IMR-90 (cell line): ENCODE measurements around the gene NR0B2. TPM values are rescaled to one million over a fixed set of nuclear protein-coding genes. Genes with fewer than 3 reads are reported as not detected.

Experiments used
- ATAC-seq: fragments of 200-7000 bp; cut with Tn5 transposase; 2 replicates; pipeline ENCODE4 v1.9.1; 2020; ENCODE audit warnings: low read depth, mild to moderate bottlenecking, moderate library complexity
- BruUV-seq: library from RNA; stranded (reverse); fragments of 400-500 nt; replicated peaks from 2 replicates; lab custom pipeline; 2021; lab: Mats Ljungman, UMichigan
- CTCF ChIA-PET: fragments of 300-600 bp; formaldehyde crosslinking; extraction: SDS; loops from one replicate; lab custom pipeline; 2021; ENCODE audit warnings: antibody characterized with exemption; lab: Yijun Ruan, JAX
- POLR2A ChIA-PET: fragments of 300-600 bp; sonication (Branson Sonifier 250); formaldehyde crosslinking; loops from one replicate; lab custom pipeline; 2022; ENCODE audit warnings: antibody characterized with exemption; ENCODE audit not compliant: unreplicated experiment; lab: Charles Lee
- DNase-seq: peaks from one replicate; pipeline ENCODE4 v3.0.0; 2013
- H2AFZ ChIP-seq: replicated peaks from 2 replicates; pipeline ENCODE3; 2013; ENCODE audit warnings: low read length, mild to moderate bottlenecking; ENCODE audit not compliant: poor library complexity
- H2AK5ac ChIP-seq: 2 replicates; pipeline ENCODE4 v1.6.1; 2013; ENCODE audit warnings: low read depth, low read length, inconsistent platforms
- H2AK9ac ChIP-seq: replicated peaks from 2 replicates; pipeline ENCODE3; 2013; ENCODE audit warnings: mild to moderate bottlenecking, low read depth, low read length, moderate library complexity; ENCODE audit not compliant: poor library complexity
- H2BK120ac ChIP-seq: 2 replicates; pipeline ENCODE4 v1.6.1; 2013; ENCODE audit warnings: low read depth, low read length, inconsistent platforms
- H2BK15ac ChIP-seq: 3 replicates; pipeline ENCODE4 v1.6.1; 2013; ENCODE audit warnings: low read depth, low read length, inconsistent platforms
- H2BK20ac ChIP-seq: 2 replicates; pipeline ENCODE4 v1.6.1; 2013; ENCODE audit warnings: low read depth, mild to moderate bottlenecking, inconsistent platforms, low read length, moderate library complexity
- H2BK5ac ChIP-seq: 2 replicates; pipeline ENCODE4 v1.6.1; 2013; ENCODE audit warnings: mild to moderate bottlenecking, low read depth, low read length, inconsistent platforms; ENCODE audit not compliant: poor library complexity, severe bottlenecking
- H3K14ac ChIP-seq: replicated peaks from 2 replicates; pipeline ENCODE4 v1.6.1; 2013; ENCODE audit warnings: low read depth, low read length, inconsistent platforms
- H3K18ac ChIP-seq: 2 replicates; pipeline ENCODE4 v1.6.1; 2013; ENCODE audit warnings: low read depth, low read length, control low read depth
- H3K23ac ChIP-seq: 2 replicates; pipeline ENCODE4 v1.6.1; 2013; ENCODE audit warnings: low read depth, low read length, inconsistent platforms
- H3K27ac ChIP-seq: 2 replicates; pipeline ENCODE4 v1.5.1; 2013; ENCODE audit warnings: mild to moderate bottlenecking, control low read depth, low read length; ENCODE audit not compliant: insufficient read depth
- H3K27me3 ChIP-seq: 2 replicates; pipeline ENCODE4 v1.6.1; 2013; ENCODE audit warnings: low read length; ENCODE audit not compliant: control insufficient read depth, insufficient read depth
- H3K36me3 ChIP-seq: 2 replicates; pipeline ENCODE4 v1.6.1; 2013; ENCODE audit warnings: low read length, mixed read lengths; ENCODE audit not compliant: control insufficient read depth, insufficient read depth
- H3K4ac ChIP-seq: 2 replicates; pipeline ENCODE4 v1.6.1; 2013; ENCODE audit warnings: low read depth, low read length, inconsistent platforms
- H3K4me1 ChIP-seq: 2 replicates; pipeline ENCODE4 v1.6.1; 2013; ENCODE audit warnings: low read length, mixed read lengths; ENCODE audit not compliant: control insufficient read depth, insufficient read depth
- H3K4me2 ChIP-seq: 2 replicates; pipeline ENCODE4 v1.6.1; 2013; ENCODE audit warnings: low read depth, mild to moderate bottlenecking, control low read depth, low read length, moderate library complexity
- H3K4me3 ChIP-seq: 2 replicates; pipeline ENCODE4 v1.5.1; 2013; ENCODE audit warnings: low read depth, mild to moderate bottlenecking, control low read depth, low read length, moderate library complexity; ENCODE audit not compliant: insufficient read depth
- H3K56ac ChIP-seq: 2 replicates; pipeline ENCODE4 v1.6.1; 2013; ENCODE audit warnings: low read length, inconsistent platforms; ENCODE audit not compliant: insufficient read depth; ENCODE audit errors: extremely low read depth
- H3K79me1 ChIP-seq, 2 experiments: 2 replicates each; pipeline ENCODE4 v1.6.1; 2013; ENCODE audit warnings: low read length in 2 of 2, inconsistent platforms in 1 of 2, low read depth in 1 of 2
- H3K9ac ChIP-seq: 2 replicates; pipeline ENCODE4 v1.6.1; 2013; ENCODE audit warnings: low read depth, low read length, control low read depth
- H3K9me1 ChIP-seq: 2 replicates; pipeline ENCODE4 v1.6.1; 2013; ENCODE audit warnings: low read length, inconsistent platforms; ENCODE audit not compliant: insufficient read depth
- H3K9me3 ChIP-seq: 2 replicates; pipeline ENCODE4 v1.6.1; 2013; ENCODE audit warnings: low read length; ENCODE audit not compliant: control insufficient read depth, insufficient read depth
- H4K20me1 ChIP-seq: 2 replicates; pipeline ENCODE4 v1.6.1; 2013; ENCODE audit warnings: low read length, inconsistent platforms; ENCODE audit not compliant: insufficient read depth
- H4K5ac ChIP-seq: 2 replicates; pipeline ENCODE4 v1.6.1; 2013; ENCODE audit warnings: mild to moderate bottlenecking, low read depth, low read length, control low read depth
- H4K8ac ChIP-seq, 2 experiments: 2 replicates each; pipeline ENCODE4 v1.6.1; 2013; ENCODE audit warnings: low read depth in 2 of 2, low read length in 2 of 2, control low read depth in 1 of 2, inconsistent platforms in 1 of 2
- H4K91ac ChIP-seq: 2 replicates; pipeline ENCODE4 v1.6.1; 2013; ENCODE audit warnings: low read depth, low read length, inconsistent platforms; ENCODE audit not compliant: insufficient read depth
- BHLHE40 ChIP-seq: fragments of 150-350 bp; IDR thresholded peaks from 2 replicates; pipeline ENCODE4 v1.6.1; 2016; ENCODE audit warnings: mild to moderate bottlenecking, low read depth, low read length
- CEBPB ChIP-seq: IDR thresholded peaks from 2 replicates; pipeline ENCODE4 v1.6.1; 2012; ENCODE audit warnings: low read depth, low read length, improper control_type of control experiment
- CHD1 ChIP-seq: IDR thresholded peaks from 2 replicates; pipeline ENCODE4 v1.6.1; 2012; ENCODE audit warnings: low read depth, low read length, improper control_type of control experiment
- FOS ChIP-seq: fragments of 150-350 bp; IDR thresholded peaks from 2 replicates; pipeline ENCODE4 v1.6.1; 2016; ENCODE audit warnings: low read depth, low read length
- MXI1 ChIP-seq: IDR thresholded peaks from 2 replicates; pipeline ENCODE4 v1.6.1; 2012; ENCODE audit warnings: low read depth, mild to moderate bottlenecking, low read length, moderate library complexity, borderline replicate concordance
- NFE2L2 ChIP-seq: fragments of 150-350 bp; IDR thresholded peaks from 2 replicates; pipeline ENCODE4 v1.6.1; 2016; ENCODE audit warnings: low read depth, mild to moderate bottlenecking, low read length
- RAD21 ChIP-seq: IDR thresholded peaks from 2 replicates; pipeline ENCODE4 v1.6.1; 2012; ENCODE audit warnings: low read length, improper control_type of control experiment
- RFX5 ChIP-seq: IDR thresholded peaks from 2 replicates; pipeline ENCODE4 v1.8.0; 2012; ENCODE audit warnings: low read depth, mild to moderate bottlenecking, low read length, moderate library complexity
- SMC3 ChIP-seq: fragments of 150-350 bp; IDR thresholded peaks from 2 replicates; pipeline ENCODE4 v1.6.1; 2016; ENCODE audit warnings: low read depth, mild to moderate bottlenecking, antibody characterized with exemption, low read length, moderate library complexity
- WGBS, 2 experiments: methylation state at CpG; one replicate each; pipeline versions ENCODE4 v1.1.5 to v1.1.7; 2013; ENCODE audit warnings: missing lambda C conversion rate in 2 of 2; ENCODE audit not compliant: insufficient read length in 1 of 2; ENCODE audit errors: extremely low coverage in 2 of 2; 5-methylcytosine and 5-hydroxymethylcytosine counted together
- dilution Hi-C: fragments of 300-500 bp; cut with HindIII; formaldehyde crosslinking; loops from one replicate; pipeline ENCODE4 v1.14.3; 2018; ENCODE audit warnings: low sequenced_read_pairs; ENCODE audit not compliant: unreplicated experiment
- in situ Hi-C: fragments of 300-500 bp; cut with MboI; formaldehyde crosslinking; loops from 3 replicates; pipeline ENCODE4 v1.14.3; 2019; ENCODE audit warnings: low sequenced_read_pairs, inconsistent platforms, mixed read lengths
- intact Hi-C: fragments of 100-400 bp; cut with micrococcal nuclease; formaldehyde crosslinking; loops from 2 replicates; pipeline ENCODE4 v1.10.0; 2022
- polyA plus RNA-seq, 3 experiments: library from polyadenylated mRNA; depleted of rRNA; stranded (reverse); fragments of >200 nt; gene quantifications; 2 replicates each; pipeline ENCODE4 v1.2.3, GENCODE V29; 2012; ENCODE audit warnings: low replicate concordance in 1 of 3
- total RNA-seq: library from RNA; depleted of rRNA; stranded (reverse); fragments of >200 nt; gene quantifications from 2 replicates; pipeline ENCODE4 v1.2.3, GENCODE V29; 2012
- TF ChIP-seq, protein P1 (sequence below): conservative IDR thresholded peaks from 2 replicates; pipeline ENCODE4 v1.5.1; 2012; ENCODE audit warnings: mild to moderate bottlenecking, low read depth, low read length, improper control_type of control experiment

NR0B2 gene
- total and polyA plus RNA-seq, 2 of the 4 experiments (the other 2 are of a cell fraction), result not detected

DNA sequence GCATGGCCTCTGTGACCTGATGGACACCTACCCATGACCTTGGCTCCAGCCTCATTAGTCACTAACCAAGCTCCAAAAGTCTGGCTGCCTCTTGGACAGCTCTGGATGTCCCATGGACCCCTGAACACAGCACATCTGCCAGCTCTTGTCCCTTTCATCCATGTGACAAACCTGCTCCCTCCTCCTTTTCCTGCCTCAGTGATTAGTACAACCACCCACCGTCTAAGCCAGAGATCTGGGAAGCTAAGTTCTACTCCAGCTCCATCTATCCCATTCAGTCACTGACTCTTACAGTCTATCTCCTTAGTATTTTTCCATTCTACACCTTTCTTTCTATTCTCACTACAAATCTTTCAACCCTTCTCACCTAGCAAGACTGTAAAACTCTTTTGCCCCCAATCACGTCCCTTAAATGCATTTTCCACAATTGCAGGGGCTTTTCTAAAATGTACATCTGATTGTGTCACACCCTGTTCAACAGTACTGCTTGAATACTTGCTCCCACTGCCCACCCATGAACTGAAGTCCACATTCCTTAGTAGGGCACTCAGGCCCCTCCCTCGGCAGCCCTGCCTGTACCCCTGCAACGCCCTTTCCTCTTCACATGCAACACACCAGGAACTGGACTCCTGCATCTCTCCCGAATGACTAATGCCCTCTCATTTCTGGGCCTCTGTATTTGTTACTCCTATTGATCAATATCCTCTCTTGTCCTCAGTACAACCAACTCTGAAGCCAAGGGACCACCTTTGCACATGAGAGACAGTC, 30.9 kb downstream of the NR0B2 start:
- H3K56ac ChIP-seq, result no peak overlapping the region
- H3K9me3 ChIP-seq, result no peaks in the 10 kb centered on the region
- WGBS, 2 experiments, result 94% methylated on average over 4 of the region's 5 CpGs; no CpG with 5 or more reads in 1 of the 2 experiments
- no peak overlapping the region for H2BK120ac ChIP-seq
- CTCF ChIA-PET, result no interaction called here
- H4K91ac ChIP-seq, result no peak overlapping the region
- H2BK15ac ChIP-seq, result no peak overlapping the region
- H3K27ac ChIP-seq, result no peak overlapping the region
- H3K4me3 ChIP-seq, result no peak overlapping the region
- H3K4me1 ChIP-seq, result no peaks in the 10 kb centered on the region
- H4K5ac ChIP-seq, result no peak overlapping the region
- H2BK20ac ChIP-seq, result no peak overlapping the region
- H3K36me3 ChIP-seq, result peaks cover 61% of the 10 kb centered on the region
- no peak overlapping the region for H2AFZ ChIP-seq
- POLR2A ChIA-PET, result no interaction called here
- H2AK9ac ChIP-seq, result no peak overlapping the region
- H3K9ac ChIP-seq, result no peak overlapping the region
- no peak overlapping the region for H4K8ac ChIP-seq
- H2AK5ac ChIP-seq, result no peak overlapping the region
- TF ChIP-seq BHLHE40, result no peak
- no peak for TF ChIP-seq CEBPB
- TF ChIP-seq, protein P1, sequence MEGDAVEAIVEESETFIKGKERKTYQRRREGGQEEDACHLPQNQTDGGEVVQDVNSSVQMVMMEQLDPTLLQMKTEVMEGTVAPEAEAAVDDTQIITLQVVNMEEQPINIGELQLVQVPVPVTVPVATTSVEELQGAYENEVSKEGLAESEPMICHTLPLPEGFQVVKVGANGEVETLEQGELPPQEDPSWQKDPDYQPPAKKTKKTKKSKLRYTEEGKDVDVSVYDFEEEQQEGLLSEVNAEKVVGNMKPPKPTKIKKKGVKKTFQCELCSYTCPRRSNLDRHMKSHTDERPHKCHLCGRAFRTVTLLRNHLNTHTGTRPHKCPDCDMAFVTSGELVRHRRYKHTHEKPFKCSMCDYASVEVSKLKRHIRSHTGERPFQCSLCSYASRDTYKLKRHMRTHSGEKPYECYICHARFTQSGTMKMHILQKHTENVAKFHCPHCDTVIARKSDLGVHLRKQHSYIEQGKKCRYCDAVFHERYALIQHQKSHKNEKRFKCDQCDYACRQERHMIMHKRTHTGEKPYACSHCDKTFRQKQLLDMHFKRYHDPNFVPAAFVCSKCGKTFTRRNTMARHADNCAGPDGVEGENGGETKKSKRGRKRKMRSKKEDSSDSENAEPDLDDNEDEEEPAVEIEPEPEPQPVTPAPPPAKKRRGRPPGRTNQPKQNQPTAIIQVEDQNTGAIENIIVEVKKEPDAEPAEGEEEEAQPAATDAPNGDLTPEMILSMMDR, result no peak
- TF ChIP-seq MXI1, result no peak
- TF ChIP-seq RFX5, result no peak
- TF ChIP-seq CHD1, result no peak
- TF ChIP-seq RAD21, result no peak
- no peak for TF ChIP-seq FOS
- no peak for TF ChIP-seq NFE2L2
- no peak for TF ChIP-seq SMC3
- H3K9me1 ChIP-seq, result no peaks in the 10 kb centered on the region
- no peak overlapping the region for H3K18ac ChIP-seq
- no peak overlapping the region for H3K4ac ChIP-seq
- BruUV-seq, result no TSS peak
- H3K4me2 ChIP-seq, result no peak overlapping the region
- no peak overlapping the region for H3K23ac ChIP-seq
- no peak overlapping the region for H2BK5ac ChIP-seq
- H3K14ac ChIP-seq, result no peak overlapping the region
- H3K79me1 ChIP-seq, result peaks cover 14 to 39% of the 10 kb centered on the region in 2 experiments; a peak in 3 of 4 replicates
- intact Hi-C loops (no loop called here), dilution Hi-C loops (no loop called here), in situ Hi-C loops (no loop called here)
- peaks cover 11% of the 10 kb centered on the region for H4K20me1 ChIP-seq
- ATAC-seq (no peak), DNase-seq (no peak)
- no peaks in the 10 kb centered on the region for H3K27me3 ChIP-seq
